Activated T-helper 2 cell treated with anti-CD3 and anti-CD28 coated beads, Interferon-gamma antibody, Interleukin-2, Interleukin-4, amounts not matched to agents 10 μg/mL and 5 μg/mL and 100 μg/mL, durations not matched to agents 14 hours and 24 hours and 36 hours (primary cell): Measurements from ENCODE around the gene SOX1. TPM values are rescaled to one million over a fixed set of nuclear protein-coding genes. Genes with fewer than 3 reads are reported as not detected.

ENCODE experiments used
- DNase-seq: peaks from one replicate; pipeline ENCODE4 v3.0.0; 2021; ENCODE audit warnings: low spot score
- H3K27ac Mint-ChIP-seq: one replicate; pipeline ENCODE4 v1.8.0; 2021; ENCODE audit warnings: mixed read lengths
- H3K27me3 Mint-ChIP-seq: one replicate; pipeline ENCODE4 v1.8.0; 2021; ENCODE audit warnings: low read depth, mixed read lengths
- H3K36me3 Mint-ChIP-seq: one replicate; pipeline ENCODE4 v1.8.0; 2021; ENCODE audit warnings: low read depth, mixed read lengths
- H3K4me1 Mint-ChIP-seq: one replicate; pipeline ENCODE4 v1.8.0; 2021; ENCODE audit warnings: low read depth, mixed read lengths
- H3K4me3 Mint-ChIP-seq: one replicate; pipeline ENCODE4 v1.8.0; 2021; ENCODE audit warnings: low read depth, mild to moderate bottlenecking, moderate library complexity, mixed read lengths
- H3K9me3 Mint-ChIP-seq: one replicate; pipeline ENCODE4 v1.8.0; 2021; ENCODE audit warnings: mixed read lengths
- intact Hi-C: fragments of 100-400 bp; cut with micrococcal nuclease; formaldehyde crosslinking; loops from one replicate; pipeline ENCODE4 v1.15.1; 2023
- total RNA-seq: library from RNA; stranded (reverse); gene quantifications from 2 replicates; pipeline ENCODE4 v1.2.3, GENCODE V29; 2022

SOX1 gene
- total RNA-seq, 1 donor from 2014 or later = not detected

DNA sequence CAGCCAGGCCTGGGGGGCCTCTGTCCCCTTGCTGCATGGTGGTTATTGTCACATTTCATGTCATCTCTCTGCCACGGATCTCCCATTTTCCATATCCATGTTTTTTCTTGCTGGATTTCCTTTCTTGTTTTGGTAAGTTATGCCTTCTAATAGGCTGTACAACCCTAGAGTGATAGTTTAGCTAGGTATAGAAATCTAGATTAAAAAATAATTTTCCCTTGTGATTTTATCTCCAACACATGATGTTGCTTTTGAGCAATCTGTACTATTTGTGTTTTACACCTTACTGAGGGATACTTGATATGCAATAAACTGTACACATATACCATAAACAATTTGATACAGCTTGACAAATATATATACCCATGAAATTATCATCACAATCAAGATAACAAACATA is 17.0 kb downstream of the SOX1 start:
- H3K27ac Mint-ChIP-seq = no peak overlapping the region
- peaks cover 28% of the 10 kb centered on the region for H3K9me3 Mint-ChIP-seq
- H3K4me1 Mint-ChIP-seq = no peaks in the 10 kb centered on the region
- no peak for DNase-seq
- no peaks in the 10 kb centered on the region for H3K27me3 Mint-ChIP-seq
- intact Hi-C loops = no loop called here
- H3K36me3 Mint-ChIP-seq = no peaks in the 10 kb centered on the region
- H3K4me3 Mint-ChIP-seq = no peak overlapping the region

DNA sequence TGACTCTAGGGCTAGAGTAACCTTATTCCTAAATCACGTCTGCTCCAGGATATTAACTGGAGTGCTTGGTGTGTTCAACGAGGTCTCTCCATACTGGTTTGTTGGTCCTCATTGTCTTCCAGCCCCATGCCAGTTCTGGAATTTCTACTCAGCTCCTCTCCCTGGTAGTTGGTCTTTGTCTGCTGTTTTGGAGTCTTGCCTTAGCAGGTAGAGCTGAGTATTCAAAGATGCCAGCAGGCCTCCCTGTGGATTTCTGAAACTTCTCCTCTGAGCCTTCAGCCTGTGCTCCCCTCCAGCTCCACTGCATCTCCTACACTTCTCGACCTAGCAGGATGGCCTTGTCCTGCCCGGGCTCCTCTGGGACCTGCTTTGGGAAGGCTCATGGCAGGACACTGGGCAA is 25.5 kb downstream of the SOX1 start:
- H3K4me1 Mint-ChIP-seq = no peaks in the 10 kb centered on the region
- no peak for DNase-seq
- H3K36me3 Mint-ChIP-seq = no peaks in the 10 kb centered on the region
- H3K9me3 Mint-ChIP-seq = no peaks in the 10 kb centered on the region
- H3K27me3 Mint-ChIP-seq = no peaks in the 10 kb centered on the region
- no peak overlapping the region for H3K4me3 Mint-ChIP-seq
- H3K27ac Mint-ChIP-seq = no peak overlapping the region
- intact Hi-C loops = no loop called here

DNA sequence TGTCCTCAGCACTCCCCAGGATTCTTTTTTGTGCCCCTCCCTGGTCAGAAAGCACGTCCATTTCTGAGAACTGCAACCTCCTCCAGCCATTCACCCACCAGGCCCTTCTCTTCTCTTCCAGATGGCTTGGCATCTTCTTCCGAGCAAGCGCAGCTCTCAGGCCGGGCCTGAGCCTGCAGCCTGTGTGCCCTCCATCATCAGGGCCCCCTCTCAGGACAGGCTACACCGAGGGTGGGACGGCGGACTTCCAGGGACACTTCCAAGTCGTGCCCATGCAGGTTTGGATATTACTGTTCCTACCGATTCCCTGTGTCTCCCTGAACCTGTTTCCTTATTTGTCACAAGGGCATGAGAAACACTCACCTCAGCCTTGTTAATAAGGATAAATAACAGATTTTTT is 28.4 kb downstream of the SOX1 start:
- peaks cover 3% of the 10 kb centered on the region for H3K27me3 Mint-ChIP-seq
- H3K36me3 Mint-ChIP-seq = no peaks in the 10 kb centered on the region
- H3K27ac Mint-ChIP-seq = no peak overlapping the region
- no peaks in the 10 kb centered on the region for H3K9me3 Mint-ChIP-seq
- H3K4me1 Mint-ChIP-seq = no peaks in the 10 kb centered on the region
- no peak for DNase-seq
- intact Hi-C loops = no loop called here
- no peak overlapping the region for H3K4me3 Mint-ChIP-seq

DNA sequence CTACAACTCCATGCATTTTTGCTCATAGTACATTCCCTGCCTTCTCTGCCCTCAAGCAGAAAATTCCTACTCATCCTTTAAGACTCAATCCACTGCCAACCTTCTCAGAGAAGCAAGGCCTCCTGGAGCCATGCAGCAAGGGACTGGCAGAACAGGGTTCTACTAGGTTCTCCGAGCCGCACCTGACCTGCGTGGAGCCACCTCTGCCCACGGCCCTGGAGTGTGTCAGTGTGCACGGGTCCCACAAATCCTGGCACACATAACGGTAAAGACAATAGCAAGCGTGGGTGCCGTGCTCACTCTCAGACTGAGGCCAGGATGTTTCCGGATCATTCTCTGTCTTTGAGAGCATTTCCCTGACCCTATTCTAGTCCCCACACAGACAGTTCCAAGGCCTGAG is 30.0 kb downstream of the SOX1 start:
- DNase-seq = no peak
- Mint-ChIP-seq H3K27ac (no peak overlapping the region), H3K27me3 (peaks cover 15% of the 10 kb centered on the region), H3K4me1 (no peaks in the 10 kb centered on the region), H3K4me3 (no peak overlapping the region), H3K9me3 (no peaks in the 10 kb centered on the region), H3K36me3 (no peaks in the 10 kb centered on the region)
- intact Hi-C loops = no loop called here

DNA sequence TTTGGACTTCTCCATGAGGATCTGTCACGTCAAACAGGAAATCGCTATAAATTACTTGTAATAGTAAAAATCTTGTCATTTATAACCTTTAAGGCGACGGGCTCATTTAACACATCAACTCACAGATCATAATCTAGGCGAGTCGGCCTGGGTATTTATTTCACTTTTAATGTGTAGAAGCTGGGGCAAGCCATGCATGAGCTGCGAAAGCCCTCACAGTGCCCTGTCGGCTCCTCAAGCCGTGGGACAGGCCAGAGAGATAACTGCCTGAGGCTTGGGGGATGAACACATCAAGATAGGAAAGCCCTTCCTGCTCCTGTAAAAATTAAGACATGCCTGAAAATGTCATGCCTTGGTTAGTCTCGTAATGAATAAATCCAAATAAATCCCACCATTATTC is 30.8 kb downstream of the SOX1 start:
- H3K4me1 Mint-ChIP-seq = no peaks in the 10 kb centered on the region
- no peaks in the 10 kb centered on the region for H3K36me3 Mint-ChIP-seq
- no peak for DNase-seq
- peaks cover 21% of the 10 kb centered on the region for H3K27me3 Mint-ChIP-seq
- no peak overlapping the region for H3K27ac Mint-ChIP-seq
- intact Hi-C loops = no loop called here
- no peaks in the 10 kb centered on the region for H3K9me3 Mint-ChIP-seq
- no peak overlapping the region for H3K4me3 Mint-ChIP-seq

DNA sequence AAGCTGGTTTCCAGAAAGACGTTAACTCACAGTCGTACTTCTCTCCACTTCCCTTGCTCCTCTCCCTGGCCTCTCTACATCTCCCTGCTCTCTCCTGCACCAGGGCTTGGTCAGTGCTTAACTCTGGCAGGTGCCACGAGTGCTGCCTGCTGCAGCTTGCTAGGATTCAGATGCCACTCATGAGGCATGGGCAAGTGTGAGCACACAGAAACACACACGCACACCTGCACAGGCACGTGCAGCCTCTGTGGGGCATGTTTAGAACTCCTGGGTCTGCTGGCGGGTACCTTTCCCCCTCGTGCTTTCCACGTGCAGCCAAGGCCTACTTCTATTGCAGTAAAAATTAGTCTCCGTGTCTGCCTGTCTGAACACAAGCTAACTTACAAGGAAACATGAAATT is 31.8 kb downstream of the SOX1 start:
- Mint-ChIP-seq H3K9me3 (no peaks in the 10 kb centered on the region), H3K36me3 (no peaks in the 10 kb centered on the region), H3K4me1 (no peaks in the 10 kb centered on the region), H3K27ac (no peak overlapping the region), H3K4me3 (no peak overlapping the region), H3K27me3 (peaks cover 26% of the 10 kb centered on the region)
- no peak for DNase-seq
- intact Hi-C loops = no loop called here

DNA sequence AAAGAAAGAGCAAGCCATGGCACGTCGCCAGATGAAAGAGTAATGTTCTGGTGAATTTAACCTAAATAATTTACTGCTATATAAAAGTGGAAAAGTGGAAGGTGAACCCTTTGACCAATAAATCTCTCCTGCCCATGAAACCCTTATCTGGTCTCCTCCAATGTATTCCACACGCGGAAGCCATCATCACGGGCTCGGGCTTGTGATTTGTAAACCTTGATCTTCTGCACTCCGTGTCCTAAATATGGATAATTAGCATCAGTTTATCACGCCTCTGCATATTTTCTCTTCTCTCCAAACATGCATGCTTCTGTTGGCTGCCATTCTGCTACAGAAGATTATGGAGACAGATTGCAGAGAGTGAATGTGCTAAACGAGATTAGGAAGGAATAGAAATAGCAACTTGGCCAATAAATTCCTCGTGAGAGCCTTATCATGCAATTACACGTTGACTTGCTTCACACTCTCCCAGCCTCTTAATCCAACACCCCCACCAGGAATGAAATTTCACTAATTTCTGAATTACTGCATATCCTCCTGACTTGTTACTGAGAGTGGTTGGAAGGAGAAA is 34.5 kb downstream of the SOX1 start:
- Mint-ChIP-seq H3K4me1 (no peaks in the 10 kb centered on the region), H3K9me3 (no peaks in the 10 kb centered on the region), H3K36me3 (no peaks in the 10 kb centered on the region), H3K27ac (no peak overlapping the region), H3K27me3 (peaks cover 39% of the 10 kb centered on the region), H3K4me3 (no peak overlapping the region)
- no peak for DNase-seq
- intact Hi-C loops = no loop called here

DNA sequence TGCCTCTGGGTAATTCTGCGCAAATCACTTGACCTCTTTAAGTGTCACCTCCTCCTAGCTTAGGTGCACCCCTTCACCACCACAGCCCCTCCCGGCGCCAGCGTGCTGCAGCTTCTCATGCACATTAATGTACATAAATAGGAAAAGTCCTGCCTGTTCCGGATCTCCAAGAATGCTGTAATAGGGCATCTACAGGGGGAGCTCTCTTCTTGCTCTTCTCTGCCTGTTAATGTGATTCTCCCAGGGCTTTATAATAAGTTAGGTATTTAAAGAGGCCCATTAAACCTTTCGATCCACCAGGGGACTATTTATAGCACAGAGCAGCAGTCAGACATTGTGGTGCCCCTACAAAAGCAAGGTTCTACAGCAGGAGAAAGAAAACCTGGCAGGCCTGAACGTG is 35.3 kb downstream of the SOX1 start:
- Mint-ChIP-seq H3K9me3 (no peaks in the 10 kb centered on the region), H3K27me3 (peaks cover 47% of the 10 kb centered on the region), H3K36me3 (no peaks in the 10 kb centered on the region), H3K27ac (no peak overlapping the region), H3K4me1 (no peaks in the 10 kb centered on the region), H3K4me3 (no peak overlapping the region)
- DNase-seq = no peak
- intact Hi-C loops = no loop called here

DNA sequence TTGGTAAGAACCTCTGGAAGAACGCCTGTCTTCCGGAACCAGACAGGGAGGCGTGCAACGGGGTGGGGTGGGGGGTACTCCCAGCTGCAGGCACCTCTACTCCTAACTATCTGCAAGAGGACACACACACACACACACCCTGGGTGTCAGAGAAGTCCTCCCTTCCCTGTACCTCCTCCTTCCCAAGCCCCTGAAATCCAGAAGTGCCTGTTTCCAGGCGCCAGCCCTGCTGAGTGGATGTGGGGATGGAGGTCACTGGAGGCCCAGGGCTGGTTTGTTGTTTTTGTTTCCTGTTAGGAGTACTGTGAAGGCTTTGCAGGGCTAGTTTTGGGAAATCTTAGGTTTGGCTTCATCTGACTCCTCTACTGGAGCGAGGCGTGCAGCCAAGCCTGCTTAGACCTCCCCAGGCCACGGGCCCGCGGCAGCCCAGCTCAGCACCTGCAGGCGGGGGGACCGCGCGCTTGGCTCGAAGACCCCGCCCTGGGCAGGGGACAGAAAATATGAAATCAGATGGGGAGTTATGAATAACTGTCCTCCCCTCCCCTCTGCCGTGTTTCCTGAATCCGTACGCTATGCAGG is 36.4 kb downstream of the SOX1 start:
- DNase-seq = no peak
- no peaks in the 10 kb centered on the region for H3K9me3 Mint-ChIP-seq
- intact Hi-C loops = no loop called here

DNA sequence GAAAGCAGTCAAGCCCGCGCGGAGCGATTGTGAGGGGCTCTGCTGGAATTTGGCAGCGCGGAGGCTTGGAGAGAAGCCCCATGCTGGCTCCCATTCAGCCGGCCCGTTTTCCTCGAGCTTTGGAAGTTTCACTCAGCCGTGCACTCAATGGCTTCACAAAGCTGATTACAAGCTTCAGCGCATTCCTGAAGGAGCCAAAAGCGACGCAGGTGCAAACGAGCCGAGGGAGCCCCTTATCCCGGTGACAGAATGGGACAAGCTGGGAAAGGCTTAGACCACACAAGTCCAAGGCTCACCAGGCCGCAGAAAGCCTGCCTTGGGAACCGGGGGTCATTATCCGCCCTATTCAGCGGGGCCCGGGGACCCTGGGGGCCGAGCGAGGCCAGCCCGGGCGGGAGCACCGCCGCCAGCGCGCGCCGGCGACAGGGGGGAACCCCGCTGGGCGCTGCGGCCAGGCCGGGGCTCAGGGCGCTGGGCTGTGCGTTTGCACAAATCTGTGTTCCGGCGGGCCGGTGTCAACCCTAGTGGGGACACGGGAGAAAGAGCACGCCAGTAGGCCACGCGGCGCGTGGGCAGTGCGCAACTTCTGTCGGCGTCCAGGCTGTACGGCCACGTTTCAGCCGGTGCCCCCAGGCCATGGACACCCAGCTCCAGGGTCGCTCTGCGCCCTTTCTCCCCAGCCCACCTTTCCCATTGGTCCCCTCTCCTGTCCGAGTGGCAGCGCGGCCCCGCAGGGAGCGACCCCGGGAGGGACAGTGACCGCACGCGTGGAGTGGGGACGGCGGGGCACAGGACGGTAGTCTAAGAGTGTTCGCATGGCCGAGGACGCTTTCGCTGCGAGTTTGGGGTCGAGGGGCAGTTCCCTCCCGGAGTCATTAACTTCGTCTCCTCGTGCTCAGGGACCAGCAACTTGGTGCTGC is 37.3 kb downstream of the SOX1 start:
- H3K9me3 Mint-ChIP-seq = no peaks in the 10 kb centered on the region
- no peak overlapping the region for H3K27ac Mint-ChIP-seq
- H3K36me3 Mint-ChIP-seq = no peaks in the 10 kb centered on the region
- H3K27me3 Mint-ChIP-seq = peaks cover 52% of the 10 kb centered on the region
- intact Hi-C loops = no loop called here
- H3K4me1 Mint-ChIP-seq = no peaks in the 10 kb centered on the region
- DNase-seq = no peak
- no peak overlapping the region for H3K4me3 Mint-ChIP-seq

More for the DNA sequence above, 36.4 kb downstream of the SOX1 start:
- H3K4me3 Mint-ChIP-seq = no peak overlapping the region
- no peaks in the 10 kb centered on the region for H3K4me1 Mint-ChIP-seq
- H3K27me3 Mint-ChIP-seq = peaks cover 49% of the 10 kb centered on the region
- no peaks in the 10 kb centered on the region for H3K36me3 Mint-ChIP-seq
- H3K27ac Mint-ChIP-seq = no peak overlapping the region

DNA sequence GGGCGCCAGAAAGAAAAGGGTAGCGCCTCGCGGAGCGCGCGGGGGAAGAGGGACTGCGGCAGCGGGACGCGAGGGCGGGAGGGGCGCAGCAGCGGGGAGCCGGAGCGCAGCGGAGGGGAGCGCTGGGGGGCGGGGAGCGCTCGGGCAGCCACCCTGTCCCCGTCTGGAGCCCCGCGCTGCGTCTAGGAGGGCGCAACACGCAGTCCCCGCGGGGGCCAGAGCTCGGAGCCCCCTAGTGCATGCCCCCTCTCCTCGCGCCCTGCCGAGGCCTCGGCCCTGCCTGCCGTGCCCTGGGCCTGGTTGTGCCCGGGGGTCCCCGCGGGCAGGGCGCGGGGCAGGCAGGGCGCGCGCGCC is 37.9 kb downstream of the SOX1 start:
- no peak for DNase-seq
- H3K36me3 Mint-ChIP-seq = no peaks in the 10 kb centered on the region
- H3K4me1 Mint-ChIP-seq = no peaks in the 10 kb centered on the region
- no peaks in the 10 kb centered on the region for H3K9me3 Mint-ChIP-seq
- intact Hi-C loops = loop anchor here (5.0 kb wide), 1 partner anchor 48 kb away; no protein-coding TSS in a partner anchor
- H3K4me3 Mint-ChIP-seq = no peak overlapping the region
- H3K27ac Mint-ChIP-seq = no peak overlapping the region
- peaks cover 53% of the 10 kb centered on the region for H3K27me3 Mint-ChIP-seq

DNA sequence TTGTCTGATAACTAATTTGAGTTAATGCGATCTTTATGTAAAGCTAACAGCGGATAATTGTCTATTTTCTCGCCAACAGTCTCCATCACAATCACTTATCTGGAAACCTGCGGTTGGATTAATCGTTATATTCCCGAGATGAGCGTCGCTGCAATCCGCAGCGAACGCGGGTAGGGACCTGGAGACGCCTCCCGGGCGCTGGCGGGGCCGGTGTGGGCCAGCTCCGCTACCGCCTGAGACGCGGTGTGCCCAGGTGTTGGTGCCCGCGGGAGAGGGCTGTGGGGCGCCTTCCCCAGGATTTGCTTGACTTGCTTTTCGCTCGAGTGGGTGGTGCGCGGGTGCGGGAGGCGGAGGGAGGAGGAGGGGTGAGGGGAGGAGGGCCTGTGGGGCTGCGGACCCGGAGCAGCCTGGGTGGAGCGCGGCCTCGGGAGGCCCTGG is 38.3 kb downstream of the SOX1 start:
- DNase-seq = no peak
- peaks cover 53% of the 10 kb centered on the region for H3K27me3 Mint-ChIP-seq
- no peak overlapping the region for H3K4me3 Mint-ChIP-seq
- no peaks in the 10 kb centered on the region for H3K36me3 Mint-ChIP-seq
- H3K27ac Mint-ChIP-seq = peak overlapping the region; percentile 33
- no peaks in the 10 kb centered on the region for H3K4me1 Mint-ChIP-seq
- no peaks in the 10 kb centered on the region for H3K9me3 Mint-ChIP-seq
- intact Hi-C loops = loop anchor here (5.0 kb wide), 1 partner anchor 48 kb away; no protein-coding TSS in a partner anchor

DNA sequence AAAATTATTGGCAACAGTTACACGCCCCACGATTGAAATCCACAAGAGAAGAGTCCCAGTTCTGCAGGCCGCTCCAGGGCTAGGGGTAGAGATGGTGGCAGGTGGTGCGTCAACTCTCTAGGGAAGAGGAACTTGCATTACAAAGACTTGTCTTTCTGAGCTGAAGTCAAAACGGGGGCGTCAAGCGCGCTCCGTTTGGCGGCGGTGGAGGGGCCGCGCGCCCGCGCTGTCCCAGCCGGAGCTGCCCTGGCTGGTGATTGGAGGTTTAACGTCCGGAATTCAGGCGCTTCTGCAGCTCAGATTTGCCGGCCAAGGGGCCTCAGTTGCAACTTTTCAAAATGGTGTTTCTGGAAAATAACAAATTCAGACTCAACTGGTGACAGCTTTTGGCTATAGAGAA is 38.9 kb downstream of the SOX1 start:
- H3K27me3 Mint-ChIP-seq = peaks cover 53% of the 10 kb centered on the region
- H3K4me1 Mint-ChIP-seq = no peaks in the 10 kb centered on the region
- H3K36me3 Mint-ChIP-seq = no peaks in the 10 kb centered on the region
- DNase-seq = no peak
- intact Hi-C loops = loop anchor here (5.0 kb wide), 1 partner anchor 49 kb away; no protein-coding TSS in a partner anchor
- H3K9me3 Mint-ChIP-seq = no peaks in the 10 kb centered on the region
- H3K4me3 Mint-ChIP-seq = no peak overlapping the region
- H3K27ac Mint-ChIP-seq = no peak overlapping the region
